Right renal pelvis (tissue), 4 donors: ENCODE data around the gene SLC16A1. TPM values are rescaled to one million over a fixed set of nuclear protein-coding genes. Genes with fewer than 3 reads are reported as not detected.
"Not testable (repeated sequence)": the region's sequence is repeated elsewhere in the genome, so short reads cannot be mapped to it uniquely, and the experiment has no call there.

Experiments used
- DNase-seq, 4 donors: peaks; one replicate each; pipeline ENCODE4 v3.0.0-alpha.2; 2013; ENCODE audit warnings: low read depth in 4 of 4, low spot score in 3 of 4, missing footprints in 1 of 4
- polyA plus RNA-seq, 4 donors: library from polyadenylated mRNA; unstranded; fragments of 120-200 nt; gene quantifications; one replicate each; pipeline ENCODE4 v1.2.1, GENCODE V29; 2013; ENCODE audit not compliant: insufficient read length in 4 of 4

The SLC16A1 gene
- polyA plus RNA-seq, 4 donors = 59.9 to 64.4 (median 61.9) TPM

DNA sequence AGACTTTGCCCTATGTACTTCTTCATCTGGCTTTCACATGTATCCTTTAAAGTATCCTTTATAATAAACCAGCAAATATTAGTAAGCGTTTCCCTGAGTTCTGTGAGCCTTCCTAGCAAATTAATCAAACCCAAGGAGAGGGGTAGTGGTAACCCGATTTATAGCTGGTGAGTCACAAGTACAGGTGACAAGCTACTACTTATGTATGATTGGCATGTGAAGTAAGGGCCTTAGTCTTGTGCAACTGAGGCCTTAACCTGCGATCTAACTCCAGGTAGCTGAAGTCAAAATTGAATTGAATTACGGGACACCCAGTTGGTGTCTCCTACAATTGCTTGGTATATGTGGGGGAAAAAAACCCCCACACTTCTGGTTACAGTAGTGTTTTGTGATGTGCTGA is 26.0 kb downstream of the SLC16A1 start:
- no peak for DNase-seq

DNA sequence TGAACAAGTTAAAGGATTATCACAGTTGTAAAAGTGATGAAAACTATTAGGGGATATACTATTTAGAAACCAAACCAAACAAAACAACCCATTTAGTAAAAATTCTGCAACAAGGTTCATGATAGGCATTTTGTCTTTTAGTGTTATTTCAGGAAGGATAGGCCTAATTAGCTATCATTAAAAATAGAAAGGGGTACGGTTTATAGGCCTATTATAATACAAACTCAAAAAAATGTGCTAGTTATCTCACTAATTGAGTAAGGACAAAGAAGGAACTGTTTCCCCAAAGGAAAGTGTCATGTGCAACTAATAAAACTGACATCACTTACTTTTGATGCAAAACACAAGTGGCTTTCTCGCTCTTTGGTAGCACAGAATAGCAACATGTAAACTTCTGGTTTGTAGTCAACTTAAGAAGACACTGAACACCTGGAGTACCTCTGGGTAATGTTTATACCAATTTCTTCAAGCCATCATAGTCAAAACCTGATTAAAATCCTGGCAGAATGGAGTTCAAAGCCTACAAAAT is 28.5 kb downstream of the SLC16A1 start:
- DNase-seq = no peak

DNA sequence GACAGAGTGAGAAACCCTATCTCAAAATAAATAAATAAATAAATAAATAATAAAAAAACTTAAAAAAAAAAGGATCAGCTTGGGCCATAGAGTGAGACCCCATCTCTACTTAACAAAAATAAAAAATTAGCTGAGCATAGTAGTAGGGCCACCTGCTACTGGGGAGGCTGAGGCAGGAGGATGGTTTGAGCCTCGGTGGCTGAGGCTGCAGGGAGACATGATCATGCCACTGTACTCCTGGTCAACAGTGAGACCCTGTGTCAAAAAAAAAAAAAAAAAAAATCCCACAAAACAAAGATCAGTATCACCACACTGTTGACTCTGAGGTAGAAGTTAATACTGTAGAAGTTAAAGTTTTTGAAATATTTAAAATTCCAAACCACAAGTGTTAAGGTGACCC is 29.1 kb downstream of the SLC16A1 start:
- no peak for DNase-seq

DNA sequence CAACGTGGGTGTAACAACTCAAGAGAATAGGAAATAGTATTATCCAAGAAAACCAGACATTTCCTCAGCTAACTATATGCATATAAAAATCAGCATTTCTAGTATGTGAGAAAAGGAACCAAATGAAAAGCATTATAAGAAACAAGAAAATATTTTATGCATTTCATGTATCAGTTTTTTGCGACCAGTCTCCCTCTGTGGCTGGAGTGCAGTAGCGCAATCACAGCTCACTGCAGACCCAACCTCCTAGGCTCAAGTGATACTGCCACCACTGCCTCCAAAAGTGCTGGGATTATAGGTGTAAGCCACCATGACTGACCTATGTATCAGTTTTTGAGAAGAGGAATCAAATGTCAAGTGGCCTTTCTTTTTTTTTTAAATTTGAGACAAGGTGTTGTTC is 31.0 kb downstream of the SLC16A1 start:
- no peak for DNase-seq

DNA sequence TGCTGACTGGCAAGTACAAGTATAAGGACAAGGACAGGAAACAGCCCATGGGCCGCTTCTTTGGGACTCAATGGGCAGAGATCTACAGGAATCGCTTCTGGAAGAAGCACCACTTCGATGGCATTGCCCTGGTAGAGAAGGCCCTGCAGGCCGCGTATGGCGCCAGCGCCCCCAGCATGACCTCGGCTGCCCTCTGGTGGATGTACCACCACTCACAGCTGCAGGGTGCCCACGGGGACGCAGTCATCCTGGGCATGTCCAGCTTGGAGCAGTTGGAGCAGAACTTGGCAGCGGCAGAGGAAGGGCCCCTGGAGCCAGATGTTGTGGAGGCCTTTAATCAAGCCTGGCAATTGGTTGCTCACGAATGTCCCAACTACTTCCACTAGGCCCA is 32.0 kb downstream of the SLC16A1 start:
- no peak for DNase-seq

DNA sequence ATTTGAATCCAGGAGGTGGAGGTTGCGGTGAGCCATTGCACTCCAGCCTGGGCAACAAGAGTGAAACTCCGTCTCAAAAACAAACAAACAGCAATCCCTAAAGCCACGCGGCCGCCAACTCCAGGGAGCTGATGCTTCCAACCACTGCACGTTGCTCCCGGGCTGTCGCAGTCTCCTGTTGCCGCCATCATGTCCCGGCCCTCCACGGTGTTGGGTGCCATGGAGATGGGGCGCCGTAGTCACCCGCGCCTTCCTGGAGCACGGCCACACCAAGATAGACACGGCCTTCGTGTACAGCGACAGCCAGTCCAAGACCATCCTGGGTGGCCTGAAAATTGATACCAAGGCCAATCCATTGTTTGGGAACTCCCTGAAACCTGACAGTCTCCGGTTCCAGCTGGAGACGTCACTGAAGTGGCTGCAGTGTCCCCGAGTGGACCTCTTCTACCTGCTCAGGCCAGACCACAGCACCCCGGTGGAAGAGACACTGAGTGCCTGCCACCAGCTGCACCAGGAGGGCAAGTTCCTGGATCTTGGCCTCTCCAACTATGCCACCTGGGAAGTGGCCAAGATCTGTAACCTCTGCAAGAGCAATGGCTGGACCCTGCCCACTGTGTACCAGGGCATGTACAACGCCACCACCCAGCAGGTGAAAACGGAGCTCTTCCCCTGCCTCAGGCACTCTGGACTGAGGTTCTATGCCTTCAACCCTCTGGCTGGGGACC is 32.6 kb downstream of the SLC16A1 start:
- no peak for DNase-seq

DNA sequence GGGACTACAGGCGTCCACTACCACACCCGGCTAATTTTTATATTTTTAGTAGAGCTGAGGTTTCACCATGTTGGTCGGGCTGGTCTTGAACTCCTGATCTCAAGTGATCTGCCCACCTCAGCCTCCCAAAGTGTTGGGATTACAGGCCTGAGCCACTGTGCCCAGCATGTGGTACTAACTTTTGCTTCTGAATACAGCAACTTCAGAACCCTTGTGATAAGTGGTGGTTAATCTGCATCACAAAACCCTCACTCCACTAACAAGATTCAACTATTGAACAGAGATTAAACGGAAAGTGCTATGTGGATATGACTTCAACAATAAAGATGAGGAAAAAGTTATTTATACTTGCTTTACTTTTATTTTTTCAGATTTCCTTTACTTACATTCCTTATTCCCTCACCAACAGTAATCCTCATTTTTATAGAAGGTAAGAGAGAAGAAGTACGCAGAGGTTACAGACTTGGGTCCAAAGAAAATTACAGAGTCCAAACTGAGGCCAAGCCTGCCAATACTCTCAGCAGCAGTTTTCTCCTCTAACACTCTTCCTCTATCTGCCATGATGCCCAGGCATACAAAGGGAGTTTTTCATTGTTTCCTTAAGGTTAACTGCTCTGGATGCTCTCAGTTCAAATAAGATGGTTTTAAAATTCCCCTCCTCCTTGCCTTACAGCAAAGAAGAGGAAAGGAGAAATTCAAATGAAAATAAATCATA is 44.3 kb downstream of the SLC16A1 start:
- DNase-seq = no peak

DNA sequence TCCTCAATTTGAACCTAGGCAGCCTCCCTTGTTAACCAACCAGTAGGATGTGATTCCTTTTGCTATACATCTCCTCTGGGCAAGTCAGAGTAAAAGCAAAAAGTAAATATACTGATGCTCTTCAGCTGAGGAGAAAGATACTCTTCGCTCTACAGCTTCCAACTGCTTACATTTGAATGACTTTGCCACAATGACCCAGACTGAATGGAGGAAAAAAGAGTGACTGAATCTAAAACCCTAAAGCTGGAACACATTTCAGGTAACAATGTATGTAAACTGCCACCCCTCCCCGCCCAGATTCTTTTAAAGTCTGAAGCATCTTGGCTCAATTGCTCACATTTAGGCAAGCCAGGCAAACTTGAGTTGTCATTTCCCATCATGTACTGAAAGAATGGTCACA is 46.1 kb downstream of the SLC16A1 start:
- no peak for DNase-seq

DNA sequence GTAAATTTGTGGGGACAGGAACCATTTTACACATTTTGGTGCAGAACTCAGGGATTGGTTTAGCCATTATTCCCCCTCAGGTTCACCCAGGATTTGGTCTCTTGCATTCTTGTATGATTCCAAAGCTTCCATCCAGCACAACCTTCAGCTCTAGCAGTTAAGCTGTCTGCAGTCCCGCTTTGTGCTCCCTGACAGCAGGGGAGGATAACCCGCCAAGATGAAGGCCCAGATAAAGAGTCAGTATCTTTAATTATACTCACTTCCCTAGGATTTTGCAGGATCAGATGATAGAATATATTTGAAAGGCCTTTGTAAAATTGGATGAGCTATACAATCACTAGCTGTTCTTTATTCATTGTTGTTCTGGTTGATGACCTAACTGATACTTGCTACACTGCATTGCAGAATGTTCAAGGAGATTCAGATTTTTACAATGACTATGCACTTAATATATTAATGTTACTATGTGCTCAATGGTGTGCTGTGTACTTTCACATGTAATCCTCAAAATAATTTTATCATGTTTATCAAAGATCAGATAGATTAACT is 49.8 kb downstream of the SLC16A1 start:
- no peak for DNase-seq

DNA sequence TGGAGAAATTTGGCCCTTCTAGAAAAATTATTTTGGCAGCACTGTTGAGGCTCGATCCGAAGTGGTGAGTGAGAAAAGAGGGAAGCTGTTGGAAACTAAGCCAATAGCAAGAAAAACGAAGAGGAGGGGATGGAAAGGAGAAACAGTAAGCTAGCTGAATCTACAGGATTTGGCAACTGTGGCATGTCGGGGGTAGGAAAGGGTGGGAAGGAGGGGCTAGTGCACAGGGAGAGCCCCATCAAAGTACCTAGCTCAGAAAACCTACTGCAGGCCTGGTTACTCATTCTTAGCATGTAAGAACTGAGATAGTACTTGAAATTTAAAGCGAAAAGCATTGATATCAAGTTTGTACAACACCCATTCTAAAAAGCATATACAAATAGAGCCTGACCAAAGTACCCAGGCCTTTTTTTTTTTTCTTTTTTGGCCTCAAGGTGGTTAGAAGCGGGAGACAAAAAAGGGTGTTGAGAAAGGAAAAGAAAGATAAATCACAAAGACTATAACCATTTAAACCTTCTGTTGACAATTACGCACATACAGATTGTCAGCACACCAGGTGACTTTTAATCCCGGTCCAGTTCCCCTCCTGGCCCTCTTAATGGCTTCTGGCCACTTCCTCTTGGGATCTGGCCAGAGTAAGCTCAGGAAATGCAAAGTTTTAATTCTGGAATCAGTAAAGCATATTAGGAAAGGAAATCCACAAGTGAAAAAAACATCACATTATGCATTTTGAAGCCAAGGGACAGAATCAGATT is 50.4 kb downstream of the SLC16A1 start:
- peak in 1 of 4 donors; percentile 16 for DNase-seq

DNA sequence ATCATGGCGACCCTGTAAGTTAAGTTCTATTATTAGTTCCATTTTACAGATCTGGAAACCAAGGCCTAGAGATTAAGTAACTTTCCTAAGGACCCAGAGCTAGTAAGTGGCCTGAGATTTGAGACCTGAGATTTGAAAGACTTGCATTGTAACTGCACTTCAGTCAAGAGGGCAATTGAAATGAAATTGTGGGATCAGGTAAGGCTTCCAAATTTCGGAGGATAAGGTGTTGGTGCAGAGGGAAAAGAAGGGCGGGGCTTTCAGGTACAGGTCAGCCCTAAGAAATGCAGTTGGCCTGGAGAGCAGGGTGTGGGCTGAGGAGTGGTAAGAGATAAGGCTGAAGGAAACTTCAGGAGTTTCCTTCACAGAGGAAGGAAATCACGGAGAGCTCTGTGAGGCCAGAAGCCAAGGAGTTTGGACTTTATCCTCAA is 51.1 kb downstream of the SLC16A1 start:
- no peak for DNase-seq

DNA sequence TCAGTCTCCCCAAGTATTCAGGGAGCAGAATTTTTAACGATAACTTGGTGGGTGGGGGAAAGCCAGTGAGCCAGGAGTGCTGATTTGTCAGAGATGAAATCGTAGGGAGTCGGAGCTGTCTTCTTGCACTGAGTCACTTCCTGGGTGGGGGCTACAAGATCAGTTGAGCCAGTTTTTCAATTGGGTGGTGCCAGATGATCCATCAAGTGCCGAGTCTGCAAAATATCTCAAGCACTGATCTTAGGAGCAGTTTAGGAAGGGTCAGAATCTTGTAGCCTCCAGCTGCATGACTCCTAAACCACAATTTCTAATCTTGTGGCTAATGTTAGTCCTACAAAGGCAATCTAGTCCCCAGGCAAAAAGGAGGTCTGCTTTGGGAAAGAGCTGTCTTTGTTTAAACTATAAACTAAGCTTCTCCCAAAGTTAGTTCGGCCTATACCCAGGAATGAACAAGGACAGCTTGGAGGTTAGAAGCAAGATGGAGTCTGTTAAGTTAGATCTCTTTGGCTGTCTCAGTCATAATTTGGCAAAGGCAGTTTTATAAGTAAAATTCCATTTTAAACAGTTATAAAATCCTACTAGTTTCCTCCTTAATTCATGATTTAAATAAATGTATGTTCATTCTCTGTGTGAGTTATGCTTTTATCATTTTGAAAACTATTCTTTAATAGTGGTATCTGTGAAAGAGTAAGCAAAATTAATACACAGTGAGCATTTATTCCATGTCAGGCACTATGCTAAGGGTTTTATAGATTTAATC is 51.7 kb downstream of the SLC16A1 start:
- DNase-seq = no peak

DNA sequence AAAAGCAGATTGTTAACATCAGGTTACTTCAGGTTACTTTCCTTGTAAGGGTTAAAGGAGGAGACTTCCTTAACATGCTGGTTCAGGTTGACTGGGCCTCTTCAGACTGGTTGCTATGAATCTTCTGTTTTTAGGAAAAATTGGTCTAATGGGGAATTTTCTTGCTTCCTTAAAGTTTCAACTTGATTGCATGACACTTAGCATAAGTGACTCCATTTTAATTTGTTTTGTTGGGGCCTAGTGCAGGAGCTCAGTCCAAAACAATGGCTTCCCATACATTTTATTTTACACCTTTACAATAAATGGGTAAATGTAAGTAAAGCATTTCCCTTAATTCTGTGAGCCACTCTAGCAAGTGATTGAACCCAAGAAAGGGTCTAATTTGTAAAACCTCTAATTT is 53.8 kb downstream of the SLC16A1 start:
- no peak for DNase-seq

DNA sequence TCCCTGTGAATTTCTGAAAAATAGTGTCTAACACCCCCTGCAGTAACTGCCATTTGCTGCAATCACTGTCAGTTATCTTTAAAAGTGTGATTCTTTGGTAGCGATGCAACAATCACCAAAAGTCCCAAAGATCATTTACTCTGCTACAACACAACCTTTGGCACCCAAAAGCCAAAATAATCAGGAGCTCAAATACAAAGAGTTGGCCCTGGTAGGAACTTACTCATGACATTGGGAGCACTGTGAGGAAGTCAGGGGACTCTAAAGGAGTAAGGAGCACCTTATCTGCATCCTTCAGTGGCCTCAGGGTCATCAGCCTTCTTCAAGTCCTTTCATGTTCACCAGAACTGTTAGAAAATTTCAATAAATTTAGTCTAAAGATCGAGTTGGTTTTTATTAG is 54.6 kb downstream of the SLC16A1 start:
- no peak for DNase-seq

DNA sequence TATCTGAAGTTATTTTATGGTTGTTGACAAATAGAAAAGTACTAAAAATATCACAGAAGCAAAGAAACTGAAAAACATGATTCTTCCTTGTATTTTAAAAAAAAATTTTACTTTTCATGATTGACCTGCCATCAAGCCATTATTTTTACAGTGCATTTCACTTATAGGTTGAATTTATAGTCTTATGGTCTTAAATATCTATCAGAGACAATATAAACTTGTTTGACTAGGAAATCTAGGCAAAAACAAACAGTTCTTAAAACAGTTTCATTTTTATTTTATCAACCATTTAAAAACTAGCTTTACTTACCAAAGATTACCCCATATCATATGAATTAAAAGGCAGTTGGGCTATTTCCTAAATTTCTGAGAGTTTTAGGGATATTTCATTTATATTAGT is 59.2 kb downstream of the SLC16A1 start:
- no peak for DNase-seq

DNA sequence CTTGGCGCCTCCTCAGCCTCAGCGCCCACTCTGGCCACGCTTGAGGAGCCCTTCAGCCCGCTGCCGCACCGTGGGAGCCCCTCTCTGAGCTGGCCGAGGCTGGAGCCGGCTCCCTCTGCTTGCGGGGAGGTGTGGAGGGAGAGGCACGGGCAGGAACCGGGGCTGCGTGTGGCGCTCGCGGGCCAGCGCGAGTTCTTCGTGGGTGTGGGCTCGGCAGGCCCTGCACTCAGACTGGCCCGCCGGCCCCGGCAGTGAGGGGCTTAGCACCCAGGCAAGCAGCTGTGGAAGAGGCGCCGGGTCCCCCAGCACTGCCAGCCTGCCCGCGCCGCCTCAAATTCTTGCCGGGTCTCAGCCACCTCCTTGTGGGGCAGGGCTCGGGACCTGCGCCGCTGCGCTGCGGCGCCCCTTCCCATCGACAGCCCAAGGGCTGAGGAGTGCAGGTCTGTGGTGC is 61.4 kb downstream of the SLC16A1 start:
- no peak for DNase-seq

DNA sequence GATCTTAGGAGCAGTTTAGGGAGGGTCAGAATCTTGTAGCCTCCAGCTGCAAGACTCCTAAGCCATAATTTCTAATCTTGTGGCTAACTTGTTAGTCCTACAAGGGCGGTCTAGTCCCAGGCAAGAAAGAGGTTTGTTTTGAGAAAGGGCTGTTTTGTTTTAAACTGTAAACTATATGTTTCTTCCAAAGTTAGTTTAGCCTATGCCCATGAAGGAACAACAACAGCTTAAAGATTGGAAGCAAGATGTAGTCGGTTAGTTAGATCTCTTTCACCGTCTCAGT is 62.0 kb downstream of the SLC16A1 start:
- DNase-seq = no peak

DNA sequence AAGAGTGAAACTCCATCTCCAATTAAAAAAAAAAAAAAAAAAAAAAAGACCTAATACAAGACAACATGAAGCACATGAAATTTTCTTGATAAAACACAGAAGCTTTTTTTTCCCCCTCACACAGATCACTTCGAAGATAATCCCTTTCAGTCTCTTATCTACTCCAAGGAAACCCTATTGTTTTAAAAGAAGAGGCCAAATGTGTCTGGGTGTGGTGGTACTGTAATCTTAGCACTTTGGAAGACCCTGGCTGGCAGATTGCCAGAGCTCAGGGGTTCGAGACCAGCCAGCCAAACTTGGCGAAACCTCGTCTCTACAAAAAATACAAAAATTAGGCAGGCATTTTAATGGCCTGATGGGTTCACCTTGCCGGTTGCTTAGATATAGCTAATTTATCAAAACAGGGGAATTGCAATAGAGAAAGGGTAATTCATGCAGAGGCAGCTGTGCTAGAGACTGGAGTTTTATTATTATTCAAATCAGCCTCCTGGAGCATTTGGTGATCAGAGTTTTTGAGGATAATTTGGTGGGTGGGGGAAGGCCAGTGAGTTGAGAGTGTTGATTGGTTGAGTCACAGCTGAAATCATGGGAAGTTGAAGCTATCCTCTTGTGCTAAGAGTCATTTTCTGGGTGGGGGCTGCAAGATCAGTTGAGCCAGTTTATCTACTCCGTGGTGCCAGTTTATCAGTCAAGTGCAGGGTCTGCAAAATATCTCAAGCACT is 62.5 kb downstream of the SLC16A1 start:
- no peak for DNase-seq

DNA sequence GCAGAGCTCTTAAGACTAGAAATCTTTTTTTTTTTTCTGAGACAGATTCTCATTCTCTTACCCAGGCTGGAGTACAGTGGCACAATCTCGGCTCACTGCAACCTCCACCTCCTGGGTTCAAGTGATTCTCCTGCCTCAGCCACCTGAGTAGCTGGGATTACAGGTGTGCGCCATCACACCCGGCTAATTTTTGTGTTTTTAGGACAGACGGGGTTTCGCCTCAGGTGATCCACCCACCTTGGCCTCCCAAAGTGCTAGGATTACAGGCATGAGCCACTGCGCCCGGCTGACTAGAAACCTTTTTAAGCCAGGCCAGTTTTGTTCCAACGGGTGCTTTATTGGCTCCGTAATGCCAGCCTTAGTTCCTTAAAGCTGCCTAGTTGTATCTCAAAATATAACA is 66.1 kb downstream of the SLC16A1 start:
- DNase-seq = not testable (repeated sequence)
